HG02763 (cell line): Measurements from ENCODE around the gene FAM187B.
A peak's percentile ranks its signal among the peaks of the same experiment; 100 is the strongest.

Experiments
- ATAC-seq: cut with Tn5 transposase; IDR thresholded peaks from one replicate; pipeline ENCODE4 v1.9.1; 2021; ENCODE audit warnings: mild to moderate bottlenecking, moderate library complexity; ENCODE audit not compliant: unreplicated experiment

FAM187B gene

GRCh38 chr19:35228177-35228930, at the start of gene FAM187B:
Gene FAM187B, minus strand, starts transcription at chr19:35228739. Its CDS starts 59 bp downstream, at chr19:35228680.
- ATAC-seq: no peak

GRCh38 chr19:35276706-35277281, 48.3 kb upstream of the FAM187B start:
- no peak for ATAC-seq

GRCh38 chr19:35274323-35274722, 45.8 kb upstream of the FAM187B start:
- no peak for ATAC-seq

- ATAC-seq: no peak
Observed at GRCh38 chr19:35273686-35274259, 45.2 kb upstream of the FAM187B start.

GRCh38 chr19:35272954-35273649, 44.6 kb upstream of the FAM187B start:
- ATAC-seq: no peak

GRCh38 chr19:35272122-35272719, 43.7 kb upstream of the FAM187B start:
- ATAC-seq: no peak

GRCh38 chr19:35271546-35271945, 43.0 kb upstream of the FAM187B start:
- ATAC-seq: no peak

- no peak for ATAC-seq
Observed at GRCh38 chr19:35270381-35270811, 41.9 kb upstream of the FAM187B start.

GRCh38 chr19:35269438-35270117, 41.0 kb upstream of the FAM187B start:
- peak; percentile 53 for ATAC-seq

- ATAC-seq: peak; percentile 31
Observed at GRCh38 chr19:35268536-35269437, 40.2 kb upstream of the FAM187B start, which contains the start of gene USF2. Gene USF2, plus strand, starts transcription at chr19:35268962. Its CDS starts 140 bp downstream, at chr19:35269102.

- peak; percentile 36 for ATAC-seq
Observed at GRCh38 chr19:35267818-35268535, 39.4 kb upstream of the FAM187B start.

GRCh38 chr19:35267353-35267817, 38.8 kb upstream of the FAM187B start:
- no peak for ATAC-seq

- ATAC-seq: no peak
Observed at GRCh38 chr19:35266520-35267352, 38.2 kb upstream of the FAM187B start.

GRCh38 chr19:35265900-35266519, 37.5 kb upstream of the FAM187B start:
- no peak for ATAC-seq

GRCh38 chr19:35265126-35265899, 36.8 kb upstream of the FAM187B start:
- no peak for ATAC-seq

- no peak for ATAC-seq
Observed at GRCh38 chr19:35264268-35265125, 36.0 kb upstream of the FAM187B start.
